HepG2 (cell line): Measurements from ENCODE around the gene DDI2. TPM values are rescaled to one million over a fixed set of nuclear protein-coding genes. Genes with fewer than 3 reads are reported as not detected.

ENCODE experiments used
- ATAC-seq: fragments of 200-7000 bp; cut with Tn5 transposase; 3 replicates; pipeline ENCODE4 v1.9.1; 2020; ENCODE audit warnings: mild to moderate bottlenecking, moderate library complexity
- BruUV-seq: library from RNA; stranded (reverse); fragments of 400-500 nt; replicated peaks from 2 replicates; lab custom pipeline; 2021; lab: Mats Ljungman, UMichigan
- CTCF ChIA-PET: fragments of 300-600 bp; formaldehyde crosslinking; extraction: SDS; loops from one replicate; lab custom pipeline; 2021; ENCODE audit warnings: low total read pairs, inconsistent platforms, low intra/inter-chr PET ratio; lab: Yijun Ruan, JAX
- POLR2A ChIA-PET: fragments of 350-600 bp; sonication (Branson Sonifier 250); formaldehyde crosslinking; loops from one replicate; lab custom pipeline; 2020; ENCODE audit warnings: antibody characterized with exemption, inconsistent platforms; lab: Yijun Ruan, JAX
- DNase-seq: peaks from one replicate; pipeline ENCODE4 v3.0.0-alpha.2; 2015; ENCODE audit warnings: low spot score
- FAIRE-seq: peaks from 3 replicates; lab custom pipeline; 2011; peaks lifted over from hg19 to GRCh38; lab: Jason Lieb, UNC
- H2AFZ ChIP-seq: one replicate; pipeline ENCODE4 v1.6.1; 2011; ENCODE audit warnings: low read length, inconsistent platforms
- H3K27ac ChIP-seq: fragments of 300-600 bp; 3 replicates; pipeline ENCODE4 v1.8.0; 2011; ENCODE audit warnings: mixed run types, mild to moderate bottlenecking, mixed read lengths, low read length, inconsistent platforms; ENCODE audit not compliant: insufficient read depth; ENCODE audit errors: extremely low read length
- H3K27me3 ChIP-seq, 2 experiments: fragments of 200-600 bp in 1 of 2; 2 replicates in 1 of 2; 3 replicates in 1 of 2; pipeline versions ENCODE4 v1.6.0 to v1.8.0; 2011; ENCODE audit warnings: low read length in 2 of 2, mild to moderate bottlenecking in 2 of 2, moderate library complexity in 2 of 2, inconsistent platforms in 1 of 2; ENCODE audit not compliant: insufficient read depth in 2 of 2, control insufficient read depth in 1 of 2
- H3K36me3 ChIP-seq, 2 experiments: fragments of 200-600 bp in 1 of 2; replicated peaks in 1 of 2; 2 replicates in 1 of 2; 3 replicates in 1 of 2; pipeline versions ENCODE4 v1.5.1 to v1.8.0; 2011; ENCODE audit warnings: low read length in 2 of 2, inconsistent platforms in 1 of 2; ENCODE audit not compliant: insufficient read depth in 2 of 2, control insufficient read depth in 1 of 2
- H3K4me1 ChIP-seq: 2 replicates; pipeline ENCODE4 v1.5.1; 2012; ENCODE audit warnings: low read length, inconsistent platforms; ENCODE audit not compliant: insufficient read depth
- H3K4me2 ChIP-seq: 2 replicates; pipeline ENCODE4 v1.6.0; 2011; ENCODE audit warnings: low read depth, low read length, inconsistent platforms
- H3K4me3 ChIP-seq, 3 experiments: fragments of 200-600 bp in 1 of 3; sonication (generic), shearing (Covaris generic) in 1 of 3; replicated peaks in 1 of 3; 2 replicates each; pipeline ENCODE4 v1.5.1; 2011 to 2016; ENCODE audit warnings: low read length in 3 of 3, inconsistent platforms in 2 of 3, low read depth in 2 of 3, mild to moderate bottlenecking in 2 of 3, control low read depth in 1 of 3, mixed read lengths in 1 of 3; ENCODE audit not compliant: insufficient read depth in 1 of 3
- H3K79me2 ChIP-seq: one replicate; pipeline ENCODE4 v1.6.1; 2011; ENCODE audit warnings: low read length, inconsistent platforms; ENCODE audit not compliant: insufficient read depth
- H3K9ac ChIP-seq: 2 replicates; pipeline ENCODE4 v1.6.0; 2011; ENCODE audit warnings: mild to moderate bottlenecking, low read depth, low read length, inconsistent platforms; ENCODE audit not compliant: insufficient read depth
- H3K9me3 ChIP-seq: 2 replicates; pipeline ENCODE4 v1.5.1; 2012; ENCODE audit warnings: mild to moderate bottlenecking, low read length
- H4K20me1 ChIP-seq: 2 replicates; pipeline ENCODE4 v1.6.0; 2011; ENCODE audit warnings: inconsistent platforms, mild to moderate bottlenecking, low read length, moderate library complexity; ENCODE audit not compliant: insufficient read depth
- GATAD1 ChIP-seq: IDR thresholded peaks from 2 replicates; pipeline ENCODE4 v1.6.1; 2016; ENCODE audit warnings: missing genetic modification reagents, missing compliant biosample characterization
- JUN ChIP-seq: sonication (generic); formaldehyde crosslinking; IDR thresholded peaks from 2 replicates; pipeline ENCODE4 v1.4.0; 2020; ENCODE audit warnings: mild to moderate bottlenecking, missing genetic modification reagents
- KMT2A ChIP-seq: sonication (generic); formaldehyde crosslinking; IDR thresholded peaks from 2 replicates; pipeline ENCODE4 v1.4.0; 2020; ENCODE audit warnings: missing genetic modification reagents
- UBTF ChIP-seq: sonication (generic); formaldehyde crosslinking; IDR thresholded peaks from 2 replicates; pipeline ENCODE4 v1.4.0; 2020; ENCODE audit warnings: mild to moderate bottlenecking, missing genetic modification reagents
- ZFAT ChIP-seq: sonication (generic); formaldehyde crosslinking; conservative IDR thresholded peaks from 2 replicates; pipeline ENCODE4 v1.8.1; 2023; ENCODE audit warnings: missing genetic modification reagents, inconsistent platforms
- ZNF629 ChIP-seq: sonication (generic); formaldehyde crosslinking; conservative IDR thresholded peaks from 2 replicates; pipeline ENCODE4 v1.5.0; 2020; ENCODE audit warnings: missing genetic modification reagents
- ZNF773 ChIP-seq: sonication (generic); formaldehyde crosslinking; IDR thresholded peaks from 2 replicates; pipeline ENCODE4 v1.4.0; 2020; ENCODE audit warnings: missing genetic modification reagents, borderline replicate concordance
- WGBS: methylation state at CpG from one replicate; pipeline ENCODE4 v1.1.6; 2017; ENCODE audit warnings: low lambda C conversion rate; 5-methylcytosine and 5-hydroxymethylcytosine counted together
- in situ Hi-C: cut with HindIII; loops from 2 replicates; pipeline ENCODE4 v1.10.0; 2017; ENCODE audit warnings: low pct_unique_long_range_greater_than_20kb; ENCODE audit not compliant: extremely low pct_ligation_motif_present
- intact Hi-C: fragments of 100-400 bp; cut with micrococcal nuclease; formaldehyde crosslinking; loops from one replicate; pipeline ENCODE4 v1.10.0; 2022; ENCODE audit not compliant: unreplicated experiment
- polyA plus RNA-seq, 8 experiments: library from polyadenylated mRNA; depleted of rRNA in 3 of 8; stranded (reverse) in 7 of 8; unstranded in 1 of 8; fragments of >200 nt; fragmentation: Illumina TruSeq in 4 of 8; extraction: Trizol in 4 of 8; gene quantifications; 2 replicates each; pipeline versions ENCODE4 v1.2.1 to v1.2.3, GENCODE V29; 2011 to 2016; ENCODE audit warnings: low read depth in 4 of 8, missing spikeins in 1 of 8, mixed read lengths in 1 of 8; ENCODE audit not compliant: insufficient read depth in 1 of 8
- total RNA-seq, 5 experiments: library from RNA; depleted of rRNA; stranded (reverse); fragments of >200 nt; fragmentation: Illumina TruSeq; extraction: Trizol; gene quantifications; 2 replicates each; pipeline ENCODE4 v1.2.3, GENCODE V29; 2016; ENCODE audit warnings: low read depth in 1 of 5

The DDI2 gene
- total and polyA plus RNA-seq, 2 of the 13 experiments (the other 11 are each of a cell fraction or from before 2014, with no cell fraction given) = 8.5 to 25.7 TPM

DNA sequence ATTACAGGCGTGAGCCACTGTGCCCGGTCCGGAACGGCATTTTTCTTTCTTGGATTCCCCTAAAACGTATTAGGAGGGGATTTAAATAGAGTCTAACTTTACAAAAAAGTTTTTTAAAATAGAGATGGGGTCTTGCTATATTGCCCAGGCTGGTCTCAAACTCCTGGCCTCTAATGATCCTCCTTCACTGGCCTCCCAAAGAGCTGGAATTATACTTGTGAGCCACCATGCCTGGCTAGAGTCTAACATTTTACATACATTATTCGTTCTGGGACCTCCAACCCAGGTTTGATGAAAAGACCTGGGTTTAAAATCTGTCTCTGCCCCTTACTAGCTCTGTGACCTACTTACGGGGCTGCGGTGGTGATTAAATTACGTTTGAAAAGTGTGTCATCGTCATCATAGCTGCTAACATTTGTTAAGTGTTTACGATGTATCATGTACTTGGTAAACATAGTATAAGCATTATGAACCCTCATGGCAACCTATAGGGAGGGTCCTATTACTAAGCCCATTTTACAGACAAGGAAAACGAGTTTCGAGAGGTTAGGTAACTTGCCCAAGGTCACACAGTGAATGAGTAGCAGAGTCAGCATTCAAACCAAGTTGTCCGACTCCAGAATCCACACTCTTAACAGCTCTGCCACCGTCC, 91.4 kb downstream of the DDI2 start:
- peaks cover 4 to 21% of the 10 kb centered on the region in 2 experiments; a peak in 3 of 5 replicates for H3K36me3 ChIP-seq
- H3K27ac ChIP-seq = no peak overlapping the region
- TF ChIP-seq ZNF629 (CRISPR knock-in tag) = peak; percentile 72
- TF ChIP-seq JUN (CRISPR knock-in tag) = no peak
- no peak for TF ChIP-seq GATAD1
- TF ChIP-seq ZFAT (CRISPR knock-in tag) = no peak
- no peak for TF ChIP-seq UBTF (CRISPR knock-in tag)
- no peak for TF ChIP-seq ZNF773 (CRISPR knock-in tag)
- no peak for TF ChIP-seq KMT2A
- TF ChIP-seq, all 625 proteins: peak for 1
- ATAC-seq (no peak), DNase-seq (no peak), FAIRE-seq (no peak)
- Histone ChIP-seq H3K4me3 (no peak overlapping the region), H4K20me1 (0 out of 2 replicates have a peak, but pooled peaks cover 4% of the 10 kb centered on the region), H3K27me3 (no peaks in the 10 kb centered on the region), H3K9ac (no peak overlapping the region), H3K79me2 (peaks cover 7% of the 10 kb centered on the region), H3K4me1 (no peaks in the 10 kb centered on the region), H3K4me2 (no peak overlapping the region), H2AFZ (no peak overlapping the region), H3K9me3 (no peaks in the 10 kb centered on the region)
- no TSS peak for BruUV-seq
- in situ Hi-C loops = no loop called here
- ChIA-PET POLR2A (no interaction called here), CTCF (no interaction called here)
- 96% methylated on average over 15 of the region's 15 CpGs for WGBS
- intact Hi-C loops = no loop called here
